ENCODE data around the gene GPR83.
"Not testable (repeated sequence)": the region's sequence is repeated elsewhere in the genome, so short reads cannot be mapped to it uniquely, and the experiment has no call there.

The GPR83 gene

GRCh38 chr11:94379613-94380012, 21.6 kb downstream of the GPR83 start:
- no peak overlapping the region for H3K4me3 ChIP-seq (ENCODE audit: low read depth, low read length)
- no peak for DNase-seq (ENCODE audit: low read depth)
- no peak for TF ChIP-seq CTCF (IDR thresholded peaks at IDR 0.05; ENCODE audit: low read depth, low read length, missing control alignments)

- TF ChIP-seq CTCF (IDR thresholded peaks at IDR 0.05; ENCODE audit: low read depth, low read length, missing control alignments), result no peak
Measured at GRCh38 chr11:94376841-94377240, 24.4 kb downstream of the GPR83 start.

GRCh38 chr11:94370576-94370975, 30.6 kb downstream of the GPR83 start:
- DNase-seq (ENCODE audit: low read depth); H3K4me3 ChIP-seq (ENCODE audit: low read depth, low read length): not testable (repeated sequence)

More at GRCh38 chr11:94376841-94377240, 24.4 kb downstream of the GPR83 start:
- DNase-seq (ENCODE audit: low read depth), result no peak
- H3K4me3 ChIP-seq (ENCODE audit: low read depth, low read length), result no peak overlapping the region

GRCh38 chr11:94350850-94351563, 50.2 kb downstream of the GPR83 start:
- not testable (repeated sequence) for DNase-seq (ENCODE audit: low read depth); H3K4me3 ChIP-seq (ENCODE audit: low read depth, low read length)

GRCh38 chr11:94346311-94346710, 54.9 kb downstream of the GPR83 start:
- not testable (repeated sequence) for DNase-seq (ENCODE audit: low read depth); H3K4me3 ChIP-seq (ENCODE audit: low read depth, low read length)

- no peak for TF ChIP-seq CTCF (IDR thresholded peaks at IDR 0.05; ENCODE audit: low read depth, low read length, missing control alignments)
Measured at GRCh38 chr11:94343495-94343894, 57.7 kb downstream of the GPR83 start.

GRCh38 chr11:94342250-94342649, 59.0 kb downstream of the GPR83 start:
- no peak for DNase-seq (ENCODE audit: low read depth)

More at GRCh38 chr11:94343495-94343894, 57.7 kb downstream of the GPR83 start:
- DNase-seq (ENCODE audit: low read depth), result no peak
- H3K4me3 ChIP-seq (ENCODE audit: low read depth, low read length), result no peak overlapping the region

GRCh38 chr11:94338651-94339050, 62.6 kb downstream of the GPR83 start:
- no peak for DNase-seq (ENCODE audit: low read depth)
- no peak for TF ChIP-seq CTCF (IDR thresholded peaks at IDR 0.05; ENCODE audit: low read depth, low read length, missing control alignments)
- H3K4me3 ChIP-seq (ENCODE audit: low read depth, low read length), result no peak overlapping the region

More at GRCh38 chr11:94342250-94342649, 59.0 kb downstream of the GPR83 start:
- no peak for TF ChIP-seq CTCF (IDR thresholded peaks at IDR 0.05; ENCODE audit: low read depth, low read length, missing control alignments)
- no peak overlapping the region for H3K4me3 ChIP-seq (ENCODE audit: low read depth, low read length)

All from GM12864 (cell line).